WI38 (cell line): ENCODE measurements around the gene SAMD8.
"Not testable (repeated sequence)": the region's sequence is repeated elsewhere in the genome, so short reads cannot be mapped to it uniquely, and the experiment has no call there.

Source experiments
- H3K4me3 ChIP-seq: 2 replicates; pipeline ENCODE4 v1.5.1; 2011; ENCODE audit warnings: low read depth, mild to moderate bottlenecking, control low read depth, low read length
- CTCF ChIP-seq: IDR thresholded peaks from 2 replicates; pipeline ENCODE4 v1.5.1; 2012; ENCODE audit warnings: low read depth, mild to moderate bottlenecking, control low read depth, low read length

The SAMD8 gene

DNA sequence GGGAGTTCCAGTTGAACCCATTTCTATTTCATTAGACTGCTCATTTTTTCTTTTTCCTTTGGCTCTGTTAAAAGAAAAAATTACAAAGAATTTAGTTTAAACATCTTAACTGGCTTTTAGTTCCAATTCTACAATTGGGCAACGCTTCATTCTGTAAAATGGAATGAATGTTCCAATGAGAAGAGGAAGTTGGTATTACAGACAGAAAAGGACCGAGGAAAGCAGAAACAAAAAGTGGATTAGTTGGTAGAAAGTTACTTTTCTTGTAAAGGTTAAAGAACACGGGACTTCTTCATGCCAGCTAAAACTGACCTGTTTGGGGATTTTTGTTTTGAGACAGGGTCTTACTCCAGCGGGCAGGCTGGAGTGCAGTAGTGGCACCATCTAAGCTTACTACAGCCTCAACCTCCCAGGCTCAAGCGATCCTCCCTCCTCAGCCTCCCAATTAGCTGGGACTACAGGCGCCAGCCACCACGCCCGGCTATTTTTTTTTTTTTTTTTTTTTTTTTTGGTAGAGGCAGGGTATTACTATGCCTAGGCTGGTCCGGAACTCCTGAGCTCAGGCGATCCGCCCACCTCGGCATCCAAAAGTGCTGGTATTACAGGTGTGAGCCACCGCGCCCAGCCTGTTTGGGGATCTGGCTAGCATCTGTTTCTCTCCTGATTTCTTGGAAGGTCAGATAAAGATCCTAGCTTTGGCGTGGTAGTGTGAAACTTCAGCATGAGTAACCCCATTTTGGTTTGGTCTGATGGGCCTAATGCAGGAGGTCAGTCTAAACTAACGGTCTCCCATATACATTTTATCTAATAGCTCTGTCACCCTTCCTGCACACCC is 97.8 kb downstream of the SAMD8 start:
- peak overlapping the region; percentile 92 for H3K4me3 ChIP-seq
- TF ChIP-seq CTCF = no peak

GRCh38 chr10:75209921-75210281 is 98.4 kb downstream of the SAMD8 start:
- peak overlapping the region; percentile 92 for H3K4me3 ChIP-seq
- TF ChIP-seq CTCF = no peak

GRCh38 chr10:75210282-75211006 is 99.0 kb downstream of the SAMD8 start, which contains the start of gene VDAC2:
VDAC2 (plus strand) TSS chr10:75210796; CDS start chr10:75211159, 363 bp downstream.
- peak within 1 kb of the TSS; percentile 92 for H3K4me3 ChIP-seq
- TF ChIP-seq CTCF = no peak

DNA sequence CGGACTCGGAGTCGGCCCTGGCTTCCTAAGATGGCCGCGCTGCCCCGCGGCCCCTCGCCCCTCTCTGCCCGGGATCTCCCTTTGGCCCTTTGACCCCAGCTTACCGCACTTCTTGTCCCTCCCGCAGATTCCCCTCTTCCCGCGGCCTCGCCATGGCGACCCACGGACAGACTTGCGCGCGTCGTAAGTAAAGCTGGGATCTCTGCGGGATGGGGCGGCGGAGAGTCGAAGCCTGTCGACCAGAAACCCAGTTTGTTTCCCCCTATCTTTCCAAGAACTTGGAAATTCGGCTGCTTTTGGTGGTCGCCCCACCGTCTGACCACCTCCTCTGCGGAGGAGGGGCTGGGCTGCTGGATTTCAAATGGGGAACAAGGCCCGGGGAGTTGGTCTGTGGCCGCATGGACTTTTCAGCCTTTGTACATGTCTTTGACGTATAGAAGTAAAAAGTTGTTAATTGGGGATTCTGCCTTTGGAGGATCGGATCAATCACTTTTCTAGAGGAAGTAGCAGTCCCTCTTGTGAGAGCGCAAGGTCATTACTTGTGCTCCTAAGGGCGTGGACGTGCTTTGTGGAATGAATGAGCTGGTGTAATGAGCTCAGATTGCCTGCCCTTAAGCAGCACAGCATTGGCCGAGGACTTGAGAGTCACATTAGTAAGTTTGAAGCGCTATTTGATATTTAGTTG is 99.7 kb downstream of the SAMD8 start:
- H3K4me3 ChIP-seq = peak overlapping the region; percentile 92
- TF ChIP-seq CTCF = no peak

- peak overlapping the region; percentile 92 for H3K4me3 ChIP-seq
- TF ChIP-seq CTCF = no peak
These were observed 100.9 kb downstream of the SAMD8 start for GRCh38 chr10:75212343-75212742.

DNA sequence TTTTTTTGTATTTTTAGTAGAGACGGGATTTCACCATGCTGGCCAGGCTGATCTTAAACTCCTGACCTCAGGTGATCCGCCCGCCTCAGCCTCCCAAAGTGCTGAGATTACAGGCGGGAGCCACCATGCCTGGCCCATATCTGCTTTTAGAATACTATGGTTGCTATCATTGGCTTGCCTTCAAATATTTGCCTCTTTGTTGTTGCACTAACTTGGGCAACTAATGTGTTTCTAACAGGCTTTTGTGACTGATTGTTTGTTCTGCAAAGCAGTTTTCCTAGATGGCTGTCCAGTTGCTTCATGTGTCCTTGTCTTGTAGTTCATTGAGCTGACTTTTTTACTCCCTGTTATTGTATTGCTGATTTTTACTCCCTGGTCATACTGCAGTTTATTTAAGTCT is 108.8 kb downstream of the SAMD8 start:
- no peak overlapping the region for H3K4me3 ChIP-seq
- no peak for TF ChIP-seq CTCF

DNA sequence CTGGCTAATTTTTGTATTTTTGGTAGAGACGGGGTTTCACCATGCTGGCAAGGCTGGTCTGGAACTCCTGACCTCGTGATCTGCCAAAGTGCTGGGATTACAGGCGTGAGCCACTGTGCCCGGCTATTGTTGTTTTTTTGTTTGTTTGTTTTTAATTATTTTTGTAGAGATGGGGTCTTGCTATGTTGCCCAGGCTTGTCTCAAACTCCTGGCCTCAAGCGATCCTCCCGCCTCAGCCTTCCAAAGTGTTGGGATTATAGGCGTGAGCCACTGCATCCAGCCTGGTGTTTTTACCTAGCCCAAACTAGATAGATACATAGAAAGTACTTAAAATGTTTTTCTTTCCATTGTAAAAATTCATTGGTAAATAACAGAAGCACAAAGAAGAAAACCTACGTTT is 110.0 kb downstream of the SAMD8 start:
- H3K4me3 ChIP-seq = not testable (repeated sequence)
